T47D (cell line): Measurements from ENCODE around the gene PI4KA.
A peak's percentile ranks its signal among the peaks of the same experiment; 100 is the strongest.

Experiments used
- DNase-seq, 2 experiments: peaks; one replicate each; pipeline versions ENCODE4 v3.0.0 to v3.0.0-alpha.2; 2011 to 2012; ENCODE audit warnings: low read depth in 1 of 2, low spot score in 1 of 2
- JUND ChIP-seq: IDR thresholded peaks from 2 replicates; pipeline ENCODE4 v1.6.1; 2012; ENCODE audit warnings: low read depth
- in situ Hi-C: cut with HindIII; loops from 2 replicates; pipeline ENCODE4 v1.10.0; 2016; ENCODE audit warnings: low sequenced_read_pairs, low pct_unique_long_range_greater_than_20kb

PI4KA gene

GRCh38 chr22:20763630-20764470 lies 94.8 kb downstream of the PI4KA start:
- no peak for TF ChIP-seq JUND
- in situ Hi-C loops = no loop called here

GRCh38 chr22:20762233-20762796 lies 96.3 kb downstream of the PI4KA start:
- DNase-seq = no peak
- in situ Hi-C loops = no loop called here
- TF ChIP-seq JUND = no peak

More at GRCh38 chr22:20763630-20764470, 94.8 kb downstream of the PI4KA start:
- no peak for DNase-seq

GRCh38 chr22:20761536-20761935 lies 97.1 kb downstream of the PI4KA start:
- in situ Hi-C loops = no loop called here
- no peak for DNase-seq
- TF ChIP-seq JUND = no peak

- in situ Hi-C loops = no loop called here
- TF ChIP-seq JUND = no peak
- DNase-seq = no peak
Observed at GRCh38 chr22:20760084-20760483, 98.5 kb downstream of the PI4KA start.

- DNase-seq = peak in 1 of 2 experiments; percentile 4
- TF ChIP-seq JUND = no peak
- in situ Hi-C loops = no loop called here
Observed at GRCh38 chr22:20758688-20759087, 99.9 kb downstream of the PI4KA start.

- TF ChIP-seq JUND = no peak
- DNase-seq = no peak
- in situ Hi-C loops = no loop called here
Observed at GRCh38 chr22:20756846-20757245, 101.8 kb downstream of the PI4KA start.

- no peak for TF ChIP-seq JUND
- in situ Hi-C loops = no loop called here
Observed at GRCh38 chr22:20752873-20753272, 105.7 kb downstream of the PI4KA start.

GRCh38 chr22:20752104-20752741 lies 106.4 kb downstream of the PI4KA start:
- DNase-seq = no peak
- TF ChIP-seq JUND = no peak
- in situ Hi-C loops = no loop called here

More at GRCh38 chr22:20752873-20753272, 105.7 kb downstream of the PI4KA start:
- no peak for DNase-seq

GRCh38 chr22:20751185-20751851 lies 107.3 kb downstream of the PI4KA start:
- no peak for DNase-seq
- no peak for TF ChIP-seq JUND
- in situ Hi-C loops = no loop called here

- in situ Hi-C loops = no loop called here
- TF ChIP-seq JUND = no peak
- no peak for DNase-seq
Observed at GRCh38 chr22:20750461-20751184, 108.0 kb downstream of the PI4KA start.

- in situ Hi-C loops = no loop called here
Observed at GRCh38 chr22:20749453-20749852, 109.2 kb downstream of the PI4KA start.

More at GRCh38 chr22:20749453-20749852, 109.2 kb downstream of the PI4KA start:
- no peak for DNase-seq
- no peak for TF ChIP-seq JUND
